Activated CD4-positive, CD25-positive, alpha-beta regulatory T cell treated with anti-CD3 and anti-CD28 coated beads, Interleukin-2, amount 50 U/mL, for 72 hours (primary cell): Measurements from ENCODE around the gene DYNLL1.
"Not testable (repeated sequence)": the region's sequence is repeated elsewhere in the genome, so short reads cannot be mapped to it uniquely, and the experiment has no call there.

Source experiments
- DNase-seq: peaks from one replicate; pipeline ENCODE4 v3.0.0; 2021

The DYNLL1 gene

GRCh38 chr12:120495731-120496412 lies at the start of gene DYNLL1:
Gene DYNLL1, plus strand, starts transcription at chr12:120496113. Its CDS starts 309 bp downstream, at chr12:120496422.
- peak; percentile 98 for DNase-seq

DNA sequence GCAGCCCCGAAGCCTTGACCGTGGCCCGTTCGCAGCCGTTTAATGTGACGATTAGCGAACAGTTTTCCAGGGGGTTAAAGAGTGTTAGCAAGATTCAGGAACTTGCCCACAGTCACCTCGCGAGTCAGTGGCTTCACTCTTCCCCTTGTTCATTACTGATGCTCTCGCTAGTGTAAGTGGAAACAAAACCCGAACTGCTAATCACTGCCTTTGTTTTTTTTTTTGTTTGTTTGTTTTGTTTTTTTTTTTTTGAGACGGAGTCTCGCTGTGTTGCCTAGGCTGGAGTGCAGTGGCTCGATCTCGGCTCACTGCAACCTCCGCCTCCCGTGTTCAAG lies 49.1 kb upstream of the DYNLL1 start:
- not testable (repeated sequence) for DNase-seq

- no peak for DNase-seq
Measured at GRCh38 chr12:120447992-120448391, 47.9 kb upstream of the DYNLL1 start.

DNA sequence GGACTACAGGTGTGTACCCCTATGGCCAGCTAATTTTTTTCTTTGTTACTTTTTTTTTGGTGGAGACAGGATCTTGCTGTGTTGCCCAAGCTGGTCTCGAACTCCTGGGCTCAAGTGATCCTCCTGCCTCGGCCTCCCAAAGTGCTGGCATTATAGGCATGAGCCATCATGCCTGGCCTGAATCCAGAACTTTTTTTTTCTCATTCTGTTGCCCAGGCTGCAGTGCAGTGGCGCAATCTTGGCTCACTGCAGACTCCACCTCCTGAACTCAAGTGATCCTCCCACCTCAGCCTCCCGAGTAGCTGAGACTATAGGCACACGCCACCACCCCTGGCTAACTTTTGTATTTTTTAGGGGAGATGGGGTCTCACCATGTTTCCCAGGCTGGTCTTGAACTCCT lies 43.4 kb upstream of the DYNLL1 start:
- not testable (repeated sequence) for DNase-seq

- no peak for DNase-seq
Measured at GRCh38 chr12:120453060-120453750, 42.7 kb upstream of the DYNLL1 start.

GRCh38 chr12:120453977-120454376 lies 41.9 kb upstream of the DYNLL1 start:
- no peak for DNase-seq

- no peak for DNase-seq
Measured at GRCh38 chr12:120455302-120455701, 40.6 kb upstream of the DYNLL1 start.

GRCh38 chr12:120457133-120457532 lies 38.8 kb upstream of the DYNLL1 start:
- no peak for DNase-seq

- DNase-seq = no peak
Measured at GRCh38 chr12:120460157-120460556, 35.8 kb upstream of the DYNLL1 start.

DNA sequence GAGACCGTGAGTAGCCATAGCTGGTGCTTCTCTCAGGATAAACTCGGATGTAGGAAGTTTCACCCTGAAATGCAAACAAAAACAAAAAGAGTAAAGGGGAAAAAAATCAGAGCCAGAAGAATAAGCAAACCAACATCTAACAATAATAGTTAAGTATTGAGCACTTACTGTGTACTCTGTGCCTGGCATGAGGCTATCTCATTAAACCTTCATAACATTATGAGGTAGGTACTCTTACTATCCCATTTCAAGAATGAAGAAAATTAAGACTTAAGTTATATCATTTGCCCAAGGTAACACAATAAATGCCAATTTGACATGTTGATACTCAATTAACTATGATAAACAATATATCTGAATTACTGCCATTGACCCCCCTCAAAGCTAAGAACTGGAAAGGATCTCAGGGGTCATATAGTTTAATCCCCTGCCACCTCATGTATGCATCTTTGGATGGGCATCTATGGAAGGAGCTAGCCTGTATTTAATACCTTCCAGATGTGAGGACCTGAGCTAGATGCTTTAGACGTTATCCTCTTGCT lies 33.7 kb upstream of the DYNLL1 start:
- DNase-seq = no peak

- no peak for DNase-seq
Measured at GRCh38 chr12:120463712-120464111, 32.2 kb upstream of the DYNLL1 start.

DNA sequence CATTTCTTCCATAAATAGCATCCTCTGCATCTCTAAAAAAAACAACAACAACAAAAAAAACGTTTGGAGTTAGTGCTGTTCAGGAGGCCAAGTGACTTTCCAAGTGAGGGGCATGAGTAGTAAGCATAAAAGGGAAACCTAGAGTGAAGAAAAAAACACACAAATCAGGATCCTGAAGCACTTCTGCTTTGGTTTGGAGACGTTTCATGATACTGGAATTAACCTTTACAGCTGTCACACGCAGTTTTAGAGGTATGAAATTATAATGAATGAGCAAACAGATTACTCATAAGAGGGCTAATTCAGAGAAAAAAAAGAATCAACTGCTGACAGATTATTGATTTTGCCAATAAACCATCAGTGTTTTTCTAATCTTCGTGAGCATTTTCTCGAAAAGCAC lies 30.2 kb upstream of the DYNLL1 start:
- DNase-seq = no peak

DNA sequence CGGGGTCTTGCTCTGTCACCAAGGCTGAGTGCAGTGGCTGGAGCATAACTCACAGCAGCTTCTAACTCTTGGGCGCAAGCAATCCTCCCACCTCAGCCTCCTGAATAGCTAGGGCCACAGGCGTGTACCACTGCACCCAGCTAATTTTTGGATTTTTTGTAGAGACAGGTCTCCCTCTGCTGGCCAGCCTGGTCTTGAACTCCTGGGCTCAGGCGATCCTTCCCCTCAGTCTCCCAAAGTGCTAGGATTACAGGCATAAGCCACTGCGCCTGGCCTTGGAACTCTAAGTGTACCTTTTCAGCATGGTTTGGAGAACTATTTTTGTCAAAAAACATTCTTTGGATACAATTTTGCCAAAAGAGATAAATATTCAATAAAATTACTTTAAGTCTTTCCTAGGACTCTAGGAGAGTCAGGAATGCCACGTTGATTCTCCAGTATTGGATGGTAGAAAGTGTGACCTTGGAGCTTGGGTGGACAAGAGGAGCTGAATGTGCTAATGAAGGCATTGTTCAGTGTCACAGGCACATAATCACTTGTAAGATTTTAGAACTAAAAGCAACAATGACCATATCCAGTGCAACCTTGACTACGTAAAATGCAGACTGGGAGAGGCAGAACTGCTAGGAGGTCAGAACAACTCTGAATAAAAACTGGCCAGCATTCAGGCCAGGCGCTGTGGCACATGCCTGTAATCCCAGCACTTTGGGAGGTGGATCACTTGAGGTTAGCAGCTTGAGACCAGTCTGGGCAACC lies 29.2 kb upstream of the DYNLL1 start:
- DNase-seq = no peak

DNA sequence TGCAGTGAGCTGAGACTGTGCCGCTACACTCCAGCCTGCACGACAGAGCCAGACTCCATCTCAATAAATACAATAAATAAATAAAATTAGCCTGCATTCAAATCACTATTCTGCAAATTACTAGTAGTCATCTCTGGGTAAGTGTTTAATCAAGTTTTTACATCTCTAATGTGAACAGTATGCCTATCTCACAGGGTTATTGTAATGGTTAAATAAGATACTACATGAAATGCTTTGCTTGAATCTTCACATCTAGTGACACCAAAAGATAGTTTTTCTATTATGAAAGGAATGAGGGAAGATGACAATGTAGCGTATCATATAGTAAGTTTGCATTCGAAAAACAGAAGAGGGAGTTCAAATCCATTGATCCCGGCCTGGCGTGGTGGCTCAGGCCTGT lies 28.5 kb upstream of the DYNLL1 start:
- no peak for DNase-seq

DNA sequence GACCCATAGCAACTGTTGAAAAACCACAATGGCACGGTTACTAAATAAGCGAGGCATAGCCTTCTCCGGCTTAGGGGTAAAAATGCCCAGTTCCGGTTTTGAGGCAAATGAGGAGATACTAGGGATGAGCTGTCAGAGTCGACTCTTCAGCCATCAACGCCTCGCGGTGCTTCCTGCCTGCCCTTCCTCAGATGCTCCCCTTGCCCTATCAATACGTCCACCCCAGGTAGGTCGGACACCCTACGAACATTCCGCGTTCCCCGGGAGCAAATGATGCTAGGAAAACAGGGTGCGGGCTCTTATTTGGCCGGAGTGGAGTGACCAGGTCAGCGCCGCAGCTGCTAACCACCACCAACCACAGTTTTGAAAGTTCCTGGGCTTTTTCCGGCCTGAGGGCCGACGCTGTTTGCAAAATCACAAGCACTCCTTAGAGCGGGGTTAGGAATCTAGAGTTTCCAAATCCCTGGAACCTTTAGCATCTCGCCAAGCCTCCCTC lies 27.5 kb upstream of the DYNLL1 start:
- peak; percentile 37 for DNase-seq

GRCh38 chr12:120468821-120469449 lies 27.0 kb upstream of the DYNLL1 start:
- DNase-seq = no peak

DNA sequence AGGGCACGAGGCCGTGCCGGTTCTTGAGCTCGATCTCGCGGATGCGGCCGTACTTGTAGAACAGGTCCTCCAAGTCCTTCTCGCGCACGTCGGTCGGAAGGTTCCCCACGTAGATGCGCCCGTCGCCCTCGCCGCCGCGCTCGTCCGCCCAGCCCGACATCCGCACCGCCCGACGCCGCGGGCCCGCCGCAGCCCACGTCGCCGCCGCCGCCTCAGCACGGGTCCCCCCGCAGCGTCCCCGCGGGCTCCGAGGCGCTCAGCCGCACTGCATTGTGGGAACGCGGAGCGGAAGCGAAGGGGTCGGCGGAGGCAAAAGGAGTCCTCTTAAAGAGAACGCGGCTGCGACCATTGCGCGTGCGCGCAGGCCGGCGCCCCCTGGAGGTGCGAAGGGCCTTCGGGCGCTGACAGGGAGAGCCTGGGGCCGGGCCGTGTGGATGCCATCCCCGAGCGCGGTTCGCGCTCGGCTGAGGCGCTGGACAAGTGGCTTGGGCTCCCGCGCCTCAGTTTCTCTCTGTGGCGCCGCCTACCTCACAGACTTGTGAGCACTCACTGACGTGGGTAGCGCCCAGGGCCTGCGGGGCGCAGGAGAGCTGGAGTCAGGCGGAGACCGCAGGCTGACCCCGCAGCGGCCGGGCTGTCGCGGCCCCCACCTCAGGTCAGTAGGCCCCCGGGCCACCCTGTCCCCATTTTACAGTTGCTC lies 26.3 kb upstream of the DYNLL1 start, which contains the start of gene SRSF9:
SRSF9 (minus strand) TSS at position 299 of the 700 bp plus-strand sequence; CDS start at position 160, 139 bp downstream.
- peak; percentile 99 for DNase-seq

DNA sequence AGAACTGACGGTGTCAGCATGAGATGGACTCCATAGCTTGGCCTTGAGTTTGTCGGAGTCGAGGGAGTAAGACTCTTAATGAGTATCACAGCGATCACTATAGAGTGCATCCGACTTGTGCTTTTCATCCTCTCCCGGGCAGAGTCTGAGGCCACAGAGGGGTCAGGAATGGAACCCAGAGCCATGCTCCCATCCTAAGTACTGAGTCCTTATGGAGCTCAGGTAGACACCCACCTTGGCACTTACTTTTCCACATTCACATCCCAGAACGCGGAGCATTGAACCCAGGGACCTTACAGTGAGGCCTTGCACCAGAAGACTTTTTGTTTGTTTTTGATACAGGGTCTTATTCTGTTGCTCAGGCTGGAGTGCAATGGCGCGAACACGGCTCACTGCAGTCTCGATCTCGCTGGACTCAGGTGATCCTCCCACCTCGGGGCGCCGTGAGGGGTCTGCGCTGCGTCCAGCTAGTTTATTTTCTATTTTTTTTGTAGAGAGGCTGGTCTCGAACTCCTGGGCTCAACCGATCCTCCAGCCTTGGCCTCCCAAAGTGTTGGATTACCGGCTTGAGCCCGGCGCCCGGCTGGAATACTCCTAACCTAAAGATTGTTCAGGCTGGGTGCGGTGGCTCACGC lies 25.6 kb upstream of the DYNLL1 start:
- DNase-seq = no peak

DNA sequence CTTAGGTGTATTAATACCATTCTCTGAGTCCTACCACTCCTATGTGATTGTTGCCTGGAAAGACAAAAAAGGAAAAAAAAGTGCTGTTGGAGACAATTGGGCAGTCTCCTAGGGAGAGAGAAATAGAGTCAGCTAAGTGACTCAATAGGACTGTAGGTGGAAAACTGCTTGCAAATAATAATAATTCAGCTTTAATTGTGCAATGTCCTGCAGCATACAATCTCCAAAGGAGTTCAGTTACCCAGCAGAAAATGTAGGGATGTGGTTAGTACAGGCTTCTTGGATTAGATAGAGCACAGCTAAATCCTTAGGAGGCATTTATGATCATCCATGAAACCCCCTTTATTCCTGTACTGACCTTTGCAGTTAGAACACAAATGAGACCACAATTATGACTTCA lies 23.4 kb upstream of the DYNLL1 start:
- DNase-seq = no peak

DNA sequence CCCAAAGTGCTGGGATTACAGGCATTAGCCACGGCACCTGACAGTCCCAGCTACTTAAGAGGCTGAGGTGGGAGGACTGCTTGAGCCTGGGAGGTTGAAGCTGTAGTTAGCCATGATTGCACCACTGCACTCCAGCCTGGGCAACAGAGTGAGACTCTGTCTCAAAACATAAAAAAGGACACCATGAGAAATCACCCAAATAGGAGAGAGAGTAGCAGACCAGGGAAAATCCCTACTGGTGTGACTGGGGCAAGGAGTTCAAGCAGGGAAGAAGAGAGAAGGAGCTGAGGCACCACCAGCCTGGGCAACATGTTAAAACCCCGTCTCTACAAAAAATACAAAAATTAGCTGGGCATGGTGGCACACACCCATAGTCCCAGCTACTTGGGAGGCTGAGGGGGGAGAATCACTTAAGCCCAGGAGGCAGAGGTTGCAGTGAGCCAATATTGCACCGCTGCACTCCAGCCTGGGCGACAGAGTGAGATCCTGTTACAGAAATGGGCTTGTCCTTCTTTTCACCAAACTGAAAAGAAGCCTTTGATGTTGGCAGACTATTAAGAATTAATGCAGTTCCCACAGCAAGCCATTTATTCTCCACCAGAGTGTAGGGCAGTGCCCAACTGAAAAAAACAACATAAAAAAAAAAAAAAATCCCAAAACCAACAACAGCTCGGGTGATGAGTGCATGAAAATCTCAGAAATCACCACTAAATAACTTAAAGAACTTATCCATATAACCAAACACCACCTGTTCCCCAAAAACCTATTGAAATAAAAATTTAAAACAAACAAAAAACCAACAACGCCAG lies 21.9 kb upstream of the DYNLL1 start:
- DNase-seq = no peak

DNA sequence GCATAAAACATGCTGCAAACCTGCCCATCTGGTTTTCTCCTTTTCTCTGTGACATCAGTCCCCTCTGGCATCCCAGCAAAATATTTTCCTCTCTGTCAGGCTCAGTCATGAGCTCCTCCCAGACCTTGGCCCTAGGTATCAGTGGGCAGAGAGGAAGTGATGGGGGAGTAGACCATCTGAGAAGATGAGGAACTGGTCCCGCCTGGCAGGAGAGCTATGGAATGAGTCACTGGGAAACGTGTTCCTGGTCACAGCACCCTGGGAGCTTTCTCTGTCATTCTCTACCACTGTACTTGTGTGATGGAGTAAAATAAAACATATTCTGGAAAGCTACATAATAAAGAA lies 21.3 kb upstream of the DYNLL1 start:
- no peak for DNase-seq
